GM21447 (cell line): Measurements from ENCODE around the gene CCDC183.
"Not testable (repeated sequence)": the region's sequence is repeated elsewhere in the genome, so short reads cannot be mapped to it uniquely, and the experiment has no call there.

Source experiments
- ATAC-seq: cut with Tn5 transposase; IDR thresholded peaks from one replicate; pipeline ENCODE4 v1.9.1; 2021; ENCODE audit not compliant: unreplicated experiment

Gene CCDC183

GRCh38 chr9:136796238-136796774, at the start of gene CCDC183:
Gene CCDC183, plus strand, starts transcription at chr9:136796338. Its CDS starts 60 bp downstream, at chr9:136796398.
- no peak for ATAC-seq

- no peak for ATAC-seq
Observed at GRCh38 chr9:136746621-136747020, 49.5 kb upstream of the CCDC183 start.

- ATAC-seq: no peak
Observed at GRCh38 chr9:136747161-136748060, 48.7 kb upstream of the CCDC183 start.

- no peak for ATAC-seq
Observed at GRCh38 chr9:136748201-136748600, 47.9 kb upstream of the CCDC183 start, which contains the start of gene LCN6. Gene LCN6, minus strand, starts transcription at chr9:136748525. Its CDS starts 42 bp downstream, at chr9:136748483.

GRCh38 chr9:136748666-136749611, 47.2 kb upstream of the CCDC183 start:
- no peak for ATAC-seq

- ATAC-seq: no peak
Observed at GRCh38 chr9:136750526-136750925, 45.6 kb upstream of the CCDC183 start.

- no peak for ATAC-seq
Observed at GRCh38 chr9:136751244-136751643, 44.9 kb upstream of the CCDC183 start.

GRCh38 chr9:136751814-136752213, 44.3 kb upstream of the CCDC183 start:
- no peak for ATAC-seq

- ATAC-seq: no peak
Observed at GRCh38 chr9:136753371-136754058, 42.6 kb upstream of the CCDC183 start.

- no peak for ATAC-seq
Observed at GRCh38 chr9:136754059-136754572, 42.0 kb upstream of the CCDC183 start.

- no peak for ATAC-seq
Observed at GRCh38 chr9:136754626-136755301, 41.4 kb upstream of the CCDC183 start.

- not testable (repeated sequence) for ATAC-seq
Observed at GRCh38 chr9:136755302-136756133, 40.6 kb upstream of the CCDC183 start.

- no peak for ATAC-seq
Observed at GRCh38 chr9:136756134-136756438, 40.1 kb upstream of the CCDC183 start.

GRCh38 chr9:136756836-136757235, 39.3 kb upstream of the CCDC183 start:
- ATAC-seq: no peak

GRCh38 chr9:136757328-136757727, 38.8 kb upstream of the CCDC183 start:
- ATAC-seq: no peak

- ATAC-seq: no peak
Observed at GRCh38 chr9:136757751-136758140, 38.4 kb upstream of the CCDC183 start.

- no peak for ATAC-seq
Observed at GRCh38 chr9:136759001-136759400, 37.1 kb upstream of the CCDC183 start.

- no peak for ATAC-seq
Observed at GRCh38 chr9:136759436-136760325, 36.5 kb upstream of the CCDC183 start.
